Measurements from ENCODE around the gene RBBP8NL. TPM values are rescaled to one million over a fixed set of nuclear protein-coding genes. Genes with fewer than 3 reads are reported as not detected.

RBBP8NL gene
- total RNA-seq, 1 experiment from 2014 or later: not detected

DNA sequence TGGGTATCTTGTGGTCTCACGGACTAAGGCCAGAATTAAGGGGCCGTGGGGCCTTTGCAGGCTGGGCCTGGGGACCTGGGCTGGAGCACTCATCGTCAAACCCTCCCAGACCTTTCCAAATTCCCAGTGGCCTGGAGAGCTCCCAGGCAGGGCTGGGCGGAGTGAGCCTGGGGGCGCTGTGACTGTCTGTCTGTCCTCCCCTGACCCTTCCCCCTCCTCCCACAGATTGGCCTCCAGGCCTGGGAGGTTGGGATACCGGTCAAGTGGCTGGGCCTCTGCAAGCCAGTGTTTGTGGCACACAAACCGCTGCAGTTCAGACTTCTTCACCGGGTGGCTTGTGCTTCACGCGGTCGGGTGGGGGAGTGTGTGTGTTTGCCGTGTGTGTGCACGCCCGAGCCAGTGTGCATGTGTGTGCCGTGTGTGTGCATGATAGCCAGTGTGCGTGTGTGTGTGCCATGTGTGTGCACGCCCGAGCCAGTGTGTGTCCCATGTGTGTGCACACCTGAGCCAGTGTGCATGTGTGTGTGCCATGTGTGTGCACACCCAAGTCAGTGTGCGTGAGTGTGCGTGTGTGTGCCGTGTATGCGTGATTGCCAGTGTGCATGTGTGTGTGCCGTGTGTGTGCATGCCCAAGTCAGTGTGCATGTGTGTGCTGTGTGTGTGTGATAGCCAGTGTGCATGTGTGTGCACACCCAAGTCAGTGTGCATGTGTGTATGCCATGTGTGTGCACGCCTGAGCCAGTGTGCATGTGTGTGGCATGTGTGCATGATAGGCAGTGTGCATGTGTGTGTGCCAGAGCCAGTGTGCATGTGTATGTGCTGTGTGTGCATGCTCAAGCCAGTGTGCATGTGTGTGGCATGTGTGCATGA lies 6.3 kb downstream of the RBBP8NL start:
- DNase-seq (ENCODE audit: low read depth): no peak

- no peak for DNase-seq (ENCODE audit: low read depth)
These were observed 7.6 kb downstream of the RBBP8NL start for GRCh38 chr20:62419759-62420158.

DNA sequence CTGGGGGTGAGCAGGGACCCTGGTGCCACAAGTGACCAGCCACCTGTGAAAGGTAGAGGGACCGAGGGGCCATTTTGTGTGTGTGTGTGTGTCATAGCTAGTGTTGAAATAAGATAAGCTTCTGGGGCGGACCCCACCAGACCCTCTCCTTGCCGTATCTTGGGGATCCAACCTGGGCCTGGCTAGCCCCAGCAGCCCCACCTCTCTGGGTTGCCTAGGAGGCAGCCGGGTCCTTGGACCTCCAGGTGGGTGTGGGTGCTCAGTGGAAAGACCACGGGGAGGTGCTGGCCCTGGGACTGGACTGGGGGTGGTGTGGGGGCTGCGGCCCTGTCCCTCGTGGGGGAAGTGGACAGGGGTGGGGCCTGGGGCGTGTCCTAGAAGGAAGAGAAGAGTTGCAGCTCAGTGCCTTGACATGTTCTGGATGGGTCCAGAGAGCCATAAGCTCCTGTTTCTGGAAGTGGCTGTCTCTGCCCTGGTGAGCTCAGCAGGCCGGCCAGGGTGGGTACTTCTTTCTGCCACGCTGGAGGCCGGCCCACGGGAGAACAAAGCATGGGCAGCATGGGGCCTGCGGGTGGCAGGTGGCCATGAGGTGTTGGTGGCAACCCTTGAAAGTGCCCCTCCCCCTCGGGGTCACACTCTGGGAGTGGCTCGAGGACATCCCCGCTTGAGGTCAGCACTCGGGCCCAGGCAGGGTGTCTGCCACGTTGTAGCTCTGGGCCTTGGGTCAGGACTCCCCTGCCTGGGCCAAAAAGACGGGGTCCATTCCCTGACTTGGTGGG lies 8.4 kb downstream of the RBBP8NL start:
- DNase-seq (ENCODE audit: low read depth): no peak

DNA sequence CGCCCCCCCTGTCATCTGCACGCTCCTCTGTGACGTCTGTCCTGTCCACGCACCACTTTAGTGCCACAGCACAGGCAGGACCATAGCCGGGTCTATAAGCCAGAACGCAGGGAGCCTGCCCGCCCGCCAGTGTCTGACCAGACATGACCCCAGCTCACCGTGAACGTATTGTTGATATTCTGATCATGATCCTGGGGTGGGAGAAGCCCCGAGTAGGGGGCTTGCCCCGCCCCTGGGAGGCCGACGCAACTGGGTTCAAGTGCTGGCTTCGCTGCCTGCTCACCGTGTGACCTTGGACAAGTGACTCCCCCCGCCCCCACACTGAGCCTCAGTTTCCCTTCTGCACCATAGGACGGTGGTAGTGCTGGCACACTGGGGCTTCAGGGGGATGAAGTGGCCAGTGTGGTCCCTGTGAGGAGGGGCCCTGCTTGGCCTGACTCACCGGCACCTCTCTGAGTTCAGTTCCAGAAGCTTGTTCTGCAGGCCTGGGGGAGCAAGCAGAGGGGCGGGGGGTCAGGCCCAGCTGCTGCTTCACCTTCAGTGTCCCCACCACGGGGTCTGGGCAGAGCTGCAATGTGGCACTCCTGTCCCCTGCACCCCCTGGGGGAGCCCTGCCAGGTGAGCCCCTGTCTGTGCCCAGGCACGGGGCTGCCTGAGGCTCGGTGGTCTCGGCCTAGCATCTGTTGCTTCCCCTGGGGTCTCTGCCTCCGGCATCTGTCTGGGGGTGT lies 9.2 kb downstream of the RBBP8NL start:
- DNase-seq (ENCODE audit: low read depth): no peak

DNA sequence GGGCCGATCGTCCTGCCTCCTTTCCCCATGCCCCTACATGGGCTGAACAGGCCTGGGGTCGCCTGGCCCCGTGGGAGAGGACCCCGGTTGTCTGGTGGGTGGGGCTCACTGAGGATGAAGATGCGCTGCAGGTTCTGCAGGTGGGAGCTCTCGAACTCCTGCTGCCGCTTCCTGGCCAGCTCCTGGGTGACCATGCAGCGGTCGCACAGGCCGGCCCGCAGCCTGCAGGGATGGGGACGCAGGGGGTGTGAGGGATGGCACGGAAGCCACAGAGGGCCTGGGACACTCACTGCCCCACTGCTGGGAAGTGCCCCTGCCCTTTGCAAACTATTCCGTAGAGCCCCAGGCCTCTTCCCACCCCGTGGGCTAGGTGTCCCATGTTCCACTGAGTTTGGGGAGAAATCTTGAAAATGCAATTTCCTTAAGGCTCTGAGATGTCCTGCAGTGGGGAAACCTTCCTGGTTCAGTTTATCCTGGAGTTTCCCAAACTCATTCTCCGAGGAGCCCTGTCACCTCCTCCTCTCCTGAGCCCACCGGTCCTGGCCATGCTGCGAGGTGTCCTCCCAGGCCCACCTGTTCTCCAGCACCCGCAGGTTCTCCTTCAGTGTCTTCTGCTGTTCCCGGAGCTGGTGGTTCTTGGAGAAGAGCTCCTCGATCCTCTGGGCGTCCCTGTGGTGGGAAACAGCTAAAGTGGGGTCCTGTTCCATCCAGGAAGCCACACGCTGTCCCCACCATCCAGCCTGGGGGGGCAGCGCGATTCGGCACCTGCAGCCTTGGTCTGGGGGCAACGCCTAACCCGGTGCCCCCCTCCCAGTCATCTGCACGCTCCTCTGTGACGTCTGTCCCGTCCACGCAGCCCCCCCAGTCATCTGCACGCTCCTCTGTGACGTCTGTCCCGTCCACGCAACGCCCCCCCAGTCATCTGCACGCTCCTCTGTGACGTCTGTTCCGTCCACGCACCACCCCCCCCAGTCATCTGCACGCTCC lies 10.4 kb downstream of the RBBP8NL start:
- DNase-seq (ENCODE audit: low read depth): no peak

DNA sequence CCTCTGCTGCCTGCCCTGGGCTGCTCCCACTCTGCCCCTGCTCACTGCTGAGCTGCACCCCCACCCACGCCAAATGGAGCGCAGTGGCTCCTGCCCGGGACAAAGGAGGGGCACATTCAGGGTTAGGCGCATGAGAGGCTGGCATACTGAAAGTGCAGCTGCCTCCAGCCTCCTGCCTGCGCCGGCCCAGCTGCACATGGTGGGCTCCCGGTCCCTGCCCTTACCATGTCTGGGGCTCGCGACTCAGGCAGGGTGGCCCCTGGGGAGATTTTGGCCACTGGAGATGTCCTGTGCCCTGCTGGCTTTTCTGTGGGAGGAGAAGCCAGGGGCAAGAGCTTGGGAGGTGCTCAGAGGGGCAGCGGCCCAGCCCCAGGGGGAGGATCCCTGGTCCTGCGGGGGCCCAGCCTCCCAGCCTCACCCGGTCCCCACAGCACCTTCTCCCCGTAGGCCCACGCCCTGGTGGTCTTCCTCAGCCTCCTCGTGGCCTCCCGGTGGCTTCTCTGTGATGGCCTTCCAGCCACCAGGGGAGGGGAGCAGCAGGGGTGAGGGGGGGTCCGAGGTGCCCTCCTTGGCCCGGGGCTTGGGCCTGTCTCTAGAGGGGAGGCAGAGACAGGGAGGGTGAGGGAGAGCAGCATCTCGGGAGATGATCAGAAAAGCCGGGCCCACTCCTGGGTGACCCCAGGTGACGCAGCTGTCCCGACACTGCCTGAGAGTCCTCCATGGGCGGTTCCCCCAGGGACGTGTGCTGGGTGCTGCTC lies 11.8 kb downstream of the RBBP8NL start:
- DNase-seq (ENCODE audit: low read depth): no peak

DNA sequence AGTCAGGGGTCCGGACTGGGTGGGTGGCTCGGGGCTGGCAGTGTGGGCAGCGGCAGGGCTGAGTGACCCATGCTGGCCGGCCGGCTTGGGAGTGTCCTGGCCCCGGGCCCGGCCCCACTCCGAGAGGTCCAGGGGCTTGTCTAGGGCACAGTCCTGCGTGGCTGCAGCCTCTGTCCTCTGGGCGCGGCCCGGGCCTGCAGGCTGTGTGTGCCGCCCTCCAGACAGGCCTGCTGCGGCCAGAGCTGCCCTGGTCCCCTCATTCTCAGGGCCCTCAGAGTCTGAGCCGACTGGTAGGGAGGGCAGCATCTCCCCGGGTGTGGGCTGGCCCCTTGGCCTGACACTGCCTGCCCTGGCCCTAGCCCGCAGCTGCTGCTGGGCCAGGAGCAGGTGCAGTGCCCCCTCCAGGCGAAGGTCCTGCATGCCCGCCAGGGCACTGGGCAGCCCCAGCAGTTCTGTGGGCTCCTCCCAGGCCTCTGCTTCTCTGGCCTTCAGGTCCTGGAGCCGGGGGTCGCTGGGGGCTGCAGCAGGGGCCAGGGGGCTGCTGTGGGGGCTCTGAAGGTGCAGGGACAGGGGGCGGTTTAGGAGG lies 13.3 kb downstream of the RBBP8NL start:
- DNase-seq (ENCODE audit: low read depth): peak; percentile 28

GRCh38 chr20:62413025-62413570 lies 14.2 kb downstream of the RBBP8NL start:
- no peak for DNase-seq (ENCODE audit: low read depth)

DNA sequence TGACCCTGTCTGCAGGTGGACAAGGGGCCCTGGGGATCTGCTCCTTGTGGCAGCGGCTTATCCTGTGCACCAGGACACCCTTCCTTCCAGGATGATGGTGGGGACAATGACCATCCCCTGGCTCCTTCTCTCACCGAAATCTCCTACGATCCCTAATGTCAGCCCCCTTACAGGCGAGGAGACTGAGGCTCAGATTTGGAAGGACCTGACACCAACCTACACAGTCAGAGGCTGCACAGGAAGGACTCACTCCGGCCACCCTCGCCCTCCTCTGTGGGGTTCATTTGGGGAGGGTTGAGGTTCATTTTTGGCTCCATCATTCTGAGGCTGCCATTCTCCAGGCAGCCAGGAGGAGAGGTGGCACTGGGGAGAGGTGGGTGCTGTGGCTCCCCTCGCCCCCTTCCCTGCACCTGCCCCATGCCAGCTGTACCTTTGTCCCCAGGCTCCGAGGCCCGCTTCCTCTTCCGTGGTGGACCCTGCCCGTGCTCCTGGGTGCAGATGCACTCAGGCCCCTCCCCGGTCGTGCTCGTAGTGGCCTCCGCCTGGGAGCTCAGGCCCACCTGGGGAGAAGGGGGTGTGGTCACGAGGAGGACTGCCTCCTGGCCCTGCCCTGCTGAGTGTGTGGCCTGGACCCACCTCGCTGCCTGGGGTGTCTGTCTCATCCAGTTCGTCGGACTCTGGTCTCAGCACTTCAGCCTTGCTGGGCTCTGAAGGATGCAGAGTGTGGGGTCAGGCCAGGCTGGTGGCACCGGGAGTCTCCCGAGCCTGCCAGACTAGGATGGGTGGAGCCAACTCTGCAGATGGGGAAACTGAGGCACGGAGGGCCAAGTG lies 14.9 kb downstream of the RBBP8NL start:
- no peak for DNase-seq (ENCODE audit: low read depth)

DNA sequence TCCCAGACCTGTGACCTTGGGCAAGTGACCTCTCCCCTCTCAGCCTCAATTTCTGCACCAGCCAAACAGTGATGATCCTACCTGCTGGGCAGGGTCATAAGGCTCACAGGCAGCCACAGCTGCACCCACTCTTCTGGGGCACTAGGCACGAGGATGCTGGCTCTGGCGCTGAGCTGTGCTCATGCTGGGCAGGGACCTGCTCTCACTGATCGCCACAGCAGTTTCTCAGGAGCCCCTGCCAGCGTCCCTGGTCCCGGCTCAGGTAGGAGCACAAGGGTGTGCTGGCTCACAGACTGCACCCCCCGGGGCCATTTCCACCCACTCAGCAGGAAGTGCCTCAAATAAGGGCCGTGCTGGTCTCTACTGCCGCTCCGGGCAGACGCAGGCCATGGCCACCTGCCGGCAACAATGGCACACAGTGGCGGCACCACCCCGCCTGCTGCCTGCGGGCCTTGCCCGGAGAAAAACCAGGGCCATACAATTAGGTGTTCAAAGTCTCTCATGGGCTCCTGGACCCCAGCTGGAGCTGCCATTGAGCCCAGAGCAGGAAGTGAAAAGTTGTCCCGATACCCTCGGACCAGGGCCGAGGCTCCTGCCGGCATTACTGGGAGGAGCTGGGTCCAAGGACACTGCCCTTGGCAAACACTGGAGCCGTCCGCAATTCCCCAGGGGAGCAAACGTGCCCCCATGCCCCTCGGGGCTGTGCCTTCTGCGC lies 15.7 kb downstream of the RBBP8NL start:
- DNase-seq (ENCODE audit: low read depth): no peak

GRCh38 chr20:62410746-62411478 lies 16.4 kb downstream of the RBBP8NL start:
- DNase-seq (ENCODE audit: low read depth): no peak

DNA sequence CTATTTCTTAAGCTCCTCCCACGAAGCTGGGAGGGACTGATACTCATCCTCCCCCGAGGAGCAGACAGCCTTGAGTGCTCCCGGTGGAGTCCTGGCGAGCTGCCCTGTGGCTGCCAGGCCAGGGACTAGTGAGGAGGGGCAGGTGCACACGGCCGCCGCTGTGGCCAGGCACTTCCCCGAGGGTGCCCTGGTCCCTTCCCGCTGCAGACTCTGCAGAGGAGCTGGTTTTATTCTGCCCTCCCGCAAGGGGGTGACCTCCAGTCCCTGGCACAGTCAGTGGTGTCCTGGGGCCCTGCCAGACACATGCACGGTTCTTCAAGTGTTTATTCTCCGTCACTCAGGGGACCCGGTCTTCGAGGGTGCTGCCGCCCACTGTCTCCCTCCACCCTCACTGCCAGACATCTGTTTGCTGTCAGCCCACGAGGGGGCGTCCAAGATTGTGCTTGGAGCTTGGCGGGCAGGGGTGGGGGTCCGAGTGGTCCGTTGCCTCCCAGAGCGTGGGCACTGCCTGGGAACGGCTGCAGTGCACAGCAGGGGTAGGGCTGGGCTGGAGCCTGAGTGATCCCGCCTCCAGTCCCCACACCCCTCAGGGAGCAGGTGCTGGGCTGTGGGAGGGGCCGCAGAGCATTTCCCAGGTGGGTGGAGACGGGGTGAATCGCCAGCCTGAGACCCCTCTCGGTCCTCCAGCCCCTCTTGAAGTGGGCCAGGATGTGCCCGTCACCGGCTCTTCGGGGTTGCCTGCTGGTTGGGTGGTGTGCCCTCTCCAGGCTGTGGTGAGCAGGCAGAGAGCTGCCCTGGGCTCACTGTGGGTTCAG lies 17.2 kb downstream of the RBBP8NL start:
- DNase-seq (ENCODE audit: low read depth): peak; percentile 48

DNA sequence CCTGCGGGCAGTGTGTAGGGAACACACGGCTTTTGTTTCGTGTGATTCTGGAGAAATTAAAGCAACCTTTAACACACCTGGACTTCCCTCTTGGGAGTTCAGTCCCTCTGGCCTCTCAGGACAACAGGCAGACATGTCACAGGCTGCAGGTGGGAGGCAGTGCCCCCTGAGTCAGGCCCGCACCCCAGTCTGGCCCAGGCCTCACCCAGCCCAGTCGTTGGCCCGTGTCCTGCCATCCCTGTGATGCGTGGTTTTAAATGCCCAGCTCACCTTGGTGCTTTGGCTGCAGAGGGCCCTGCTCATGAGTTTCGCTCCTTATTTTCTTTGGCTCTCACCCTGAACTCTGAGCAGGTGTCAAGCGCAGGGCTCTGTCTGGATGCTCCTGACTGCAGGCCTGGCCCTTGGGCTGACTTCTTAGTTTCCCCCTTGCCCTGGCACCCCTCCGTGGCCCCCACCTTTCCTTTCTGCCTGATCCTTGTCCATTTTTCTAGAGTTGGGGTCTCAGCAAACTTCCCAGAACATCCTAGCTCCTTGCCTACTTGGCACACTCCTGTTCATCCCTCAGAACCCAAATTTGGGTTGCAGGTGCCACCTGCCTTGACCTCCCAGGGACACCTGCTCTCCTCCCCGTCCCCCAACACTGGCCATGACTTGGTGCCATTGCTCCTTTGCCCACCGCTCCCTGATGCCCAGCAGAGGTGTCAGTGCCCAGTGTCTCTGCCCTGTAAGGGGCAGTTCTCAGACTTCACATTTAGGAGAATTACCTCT lies 18.1 kb downstream of the RBBP8NL start:
- no peak for DNase-seq (ENCODE audit: low read depth)

GRCh38 chr20:62408640-62409039 lies 18.7 kb downstream of the RBBP8NL start:
- no peak for DNase-seq (ENCODE audit: low read depth)

DNA sequence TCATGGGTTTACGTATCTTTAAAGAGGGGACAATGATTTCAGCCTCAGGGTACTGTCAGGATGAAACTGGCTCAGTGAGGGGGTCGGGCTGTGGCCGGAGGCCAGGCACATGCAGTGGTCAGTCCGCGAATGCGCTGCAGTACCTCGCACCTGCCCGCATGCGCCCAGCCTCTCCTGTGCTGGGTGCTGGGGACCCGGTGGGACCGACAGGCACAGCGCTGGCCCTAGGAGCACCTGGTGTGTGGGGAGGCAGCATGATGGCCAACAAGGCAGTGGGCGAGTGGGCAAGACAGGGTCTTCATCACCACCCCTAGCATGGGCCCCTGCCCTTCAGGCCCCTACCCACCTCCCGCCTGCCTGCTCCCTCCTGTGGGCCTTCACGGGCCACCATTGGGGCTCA lies 19.3 kb downstream of the RBBP8NL start:
- DNase-seq (ENCODE audit: low read depth): no peak

Measured in Daoy (cell line).